H9 (cell line): Measurements from ENCODE around the gene ACOT7. TPM values are rescaled to one million over a fixed set of nuclear protein-coding genes. Genes with fewer than 3 reads are reported as not detected.

ENCODE experiments used
- DNase-seq: peaks from one replicate; pipeline ENCODE4 v3.0.0-alpha.2; 2017
- H2AFZ ChIP-seq: one replicate; pipeline ENCODE4 v1.6.1; 2013; ENCODE audit warnings: mild to moderate bottlenecking, low read length, control low read depth, moderate library complexity
- H2AK5ac ChIP-seq: 2 replicates; pipeline ENCODE4 v1.6.1; 2013; ENCODE audit warnings: low read length, control low read depth, mixed read lengths; ENCODE audit not compliant: insufficient read length
- H2BK120ac ChIP-seq: one replicate; pipeline ENCODE4 v1.6.1; 2013; ENCODE audit warnings: low read depth, mild to moderate bottlenecking, low read length, control low read depth, inconsistent platforms; ENCODE audit not compliant: poor library complexity, severe bottlenecking
- H2BK12ac ChIP-seq: 2 replicates; pipeline ENCODE4 v1.6.1; 2013; ENCODE audit warnings: low read length, control low read depth, mixed read lengths, low read depth; ENCODE audit not compliant: insufficient read length
- H2BK15ac ChIP-seq: 2 replicates; pipeline ENCODE4 v1.6.1; 2013; ENCODE audit warnings: low read depth, low read length, control low read depth
- H2BK20ac ChIP-seq: one replicate; pipeline ENCODE4 v1.6.1; 2013; ENCODE audit warnings: low read depth, mild to moderate bottlenecking, low read length, control low read depth, inconsistent platforms; ENCODE audit not compliant: poor library complexity, severe bottlenecking
- H2BK5ac ChIP-seq: 2 replicates; pipeline ENCODE4 v1.6.1; 2013; ENCODE audit warnings: low read length, control low read depth, mixed read lengths; ENCODE audit not compliant: insufficient read length
- H3K14ac ChIP-seq: 2 replicates; pipeline ENCODE4 v1.6.1; 2013; ENCODE audit warnings: low read length, control low read depth; ENCODE audit not compliant: insufficient read depth
- H3K18ac ChIP-seq: 2 replicates; pipeline ENCODE4 v1.6.1; 2013; ENCODE audit warnings: low read depth, mild to moderate bottlenecking, mixed read lengths, low read length, control low read depth; ENCODE audit not compliant: insufficient read length
- H3K23ac ChIP-seq: 2 replicates; pipeline ENCODE4 v1.6.1; 2013; ENCODE audit warnings: low read length, control low read depth, mixed read lengths, low read depth; ENCODE audit not compliant: insufficient read length
- H3K23me2 ChIP-seq: 2 replicates; pipeline ENCODE4 v1.6.1; 2013; ENCODE audit warnings: low read depth, mild to moderate bottlenecking, mixed read lengths, low read length, control low read depth; ENCODE audit not compliant: insufficient read length, poor library complexity, severe bottlenecking
- H3K27ac ChIP-seq: 2 replicates; pipeline ENCODE4 v1.5.1; 2013; ENCODE audit warnings: low read length, control low read depth, mixed read lengths, low read depth; ENCODE audit not compliant: insufficient read length
- H3K27me3 ChIP-seq: 2 replicates; pipeline ENCODE4 v1.6.1; 2013; ENCODE audit warnings: low read length, control low read depth, inconsistent platforms; ENCODE audit not compliant: insufficient read depth
- H3K4ac ChIP-seq: 2 replicates; pipeline ENCODE4 v1.6.1; 2013; ENCODE audit warnings: low read depth, mild to moderate bottlenecking, control low read depth, inconsistent platforms, low read length, moderate library complexity
- H3K4me1 ChIP-seq: 2 replicates; pipeline ENCODE4 v1.6.1; 2013; ENCODE audit warnings: low read length, control low read depth, inconsistent platforms; ENCODE audit not compliant: insufficient read depth
- H3K4me2 ChIP-seq: 2 replicates; pipeline ENCODE4 v1.6.1; 2013; ENCODE audit warnings: low read length, control low read depth, mixed read lengths; ENCODE audit not compliant: insufficient read length, insufficient read depth
- H3K56ac ChIP-seq: 2 replicates; pipeline ENCODE4 v1.6.1; 2013; ENCODE audit warnings: low read depth, mild to moderate bottlenecking, mixed read lengths, low read length, control low read depth; ENCODE audit not compliant: insufficient read length
- H3K79me1 ChIP-seq: 2 replicates; pipeline ENCODE4 v1.6.1; 2013; ENCODE audit warnings: low read depth, mild to moderate bottlenecking, moderate library complexity, low read length, control low read depth, inconsistent platforms; ENCODE audit not compliant: insufficient read depth, poor library complexity, severe bottlenecking
- H3K79me2 ChIP-seq: 2 replicates; pipeline ENCODE4 v1.6.1; 2013; ENCODE audit warnings: low read length, control low read depth, inconsistent platforms; ENCODE audit not compliant: insufficient read depth
- H3K9ac ChIP-seq: 2 replicates; pipeline ENCODE4 v1.6.1; 2013; ENCODE audit warnings: low read length, control low read depth, mixed read lengths; ENCODE audit not compliant: insufficient read length; ENCODE audit errors: extremely low read depth
- H3K9me3 ChIP-seq: one replicate; pipeline ENCODE4 v1.6.1; 2013; ENCODE audit warnings: low read depth, low read length, inconsistent platforms; ENCODE audit not compliant: control insufficient read depth
- H3T11ph ChIP-seq: one replicate; pipeline ENCODE4 v1.6.1; 2013; ENCODE audit warnings: mild to moderate bottlenecking, low read length, control low read depth, inconsistent platforms
- H4K20me1 ChIP-seq: one replicate; pipeline ENCODE4 v1.6.1; 2013; ENCODE audit not compliant: control insufficient read depth, insufficient read length, insufficient read depth
- H4K5ac ChIP-seq: 2 replicates; pipeline ENCODE4 v1.6.1; 2013; ENCODE audit warnings: low read depth, mild to moderate bottlenecking, mixed read lengths, low read length, control low read depth; ENCODE audit not compliant: insufficient read length
- H4K8ac ChIP-seq: replicated peaks from 2 replicates; pipeline ENCODE4 v1.6.1; 2013; ENCODE audit warnings: low read length, control low read depth, mixed read lengths, low read depth; ENCODE audit not compliant: insufficient read length
- H4K91ac ChIP-seq: 2 replicates; pipeline ENCODE4 v1.6.1; 2013; ENCODE audit warnings: low read depth, mild to moderate bottlenecking, moderate library complexity, mixed read lengths, low read length, control low read depth; ENCODE audit not compliant: insufficient read length
- H3K27ac Mint-ChIP-seq, 3 experiments: 2 replicates in 2 of 3; 3 replicates in 1 of 3; pipeline ENCODE4 v1.8.0; 2020 to 2021; ENCODE audit warnings: mixed read lengths in 3 of 3, mild to moderate bottlenecking in 1 of 3, moderate library complexity in 1 of 3
- H3K27me3 Mint-ChIP-seq: 2 replicates; pipeline ENCODE4 v1.8.0; 2021; ENCODE audit warnings: low read depth, mild to moderate bottlenecking, moderate library complexity, mixed read lengths
- H3K36me3 Mint-ChIP-seq, 3 experiments: 2 replicates in 2 of 3; 3 replicates in 1 of 3; pipeline ENCODE4 v1.8.0; 2020 to 2021; ENCODE audit warnings: low read depth in 3 of 3, mixed read lengths in 3 of 3; ENCODE audit not compliant: insufficient read depth in 1 of 3
- H3K4me1 Mint-ChIP-seq, 2 experiments: 2 replicates each; pipeline ENCODE4 v1.8.0; 2020; ENCODE audit warnings: mixed read lengths in 2 of 2
- H3K4me3 Mint-ChIP-seq, 2 experiments: 2 replicates in 1 of 2; 3 replicates in 1 of 2; pipeline ENCODE4 v1.8.0; 2020 to 2021; ENCODE audit warnings: mild to moderate bottlenecking in 2 of 2, mixed read lengths in 2 of 2, moderate library complexity in 1 of 2
- H3K9me3 Mint-ChIP-seq, 2 experiments: 2 replicates in 1 of 2; 3 replicates in 1 of 2; pipeline ENCODE4 v1.8.0; 2020; ENCODE audit warnings: mild to moderate bottlenecking in 2 of 2, mixed read lengths in 2 of 2, moderate library complexity in 1 of 2
- CTCF ChIP-seq: fragments of 200-600 bp; sonication (generic); conservative IDR thresholded peaks from 3 replicates; pipeline ENCODE4 v1.8.0; 2021; ENCODE audit warnings: antibody characterized with exemption, mild to moderate bottlenecking
- WGBS: extraction: QIAGEN DNeasy Blood & Tissue Kit; methylation state at CpG from one replicate; pipeline ENCODE4 v1.1.7; 2013; ENCODE audit warnings: missing lambda C conversion rate, low lambda C conversion rate, mixed read lengths; ENCODE audit not compliant: insufficient read length; ENCODE audit errors: extremely low coverage; 5-methylcytosine and 5-hydroxymethylcytosine counted together
- total RNA-seq: library from RNA; stranded (reverse); gene quantifications from 2 replicates; pipeline ENCODE4 v1.2.1, GENCODE V29; 2021

ACOT7 gene
- total RNA-seq, 1 experiment from 2014 or later, result 87.4 TPM

DNA sequence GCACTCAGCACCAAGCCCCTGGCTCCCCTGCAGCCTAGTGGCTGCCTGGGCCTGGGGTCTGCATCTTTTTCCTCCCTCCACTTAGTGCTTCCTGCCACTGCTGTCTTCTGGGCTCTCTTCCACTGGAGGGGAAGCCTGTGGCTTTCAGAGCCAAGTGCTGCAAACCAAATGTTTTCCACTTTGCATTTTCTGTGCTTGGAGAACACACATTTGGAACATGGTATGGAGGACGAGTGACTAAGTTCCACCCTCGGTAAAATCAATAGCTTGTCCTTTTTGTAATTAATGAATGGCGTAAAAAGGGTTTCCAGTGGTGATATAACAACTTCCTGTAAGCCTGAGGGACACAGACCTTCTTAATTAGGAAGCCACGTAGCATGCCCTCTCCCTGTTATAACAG is 122.6 kb downstream of the ACOT7 start:
- peak overlapping the region in 1 of 3 experiments; percentile 62; a peak in 2 of 7 replicates for H3K27ac Mint-ChIP-seq
- no peaks in the 10 kb centered on the region for H4K20me1 ChIP-seq
- H3K4me1 Mint-ChIP-seq, result peaks cover 17 to 26% of the 10 kb centered on the region in 2 experiments
- H3K23me2 ChIP-seq, result no peaks in the 10 kb centered on the region
- H3K27me3 ChIP-seq, result no peaks in the 10 kb centered on the region
- H4K5ac ChIP-seq, result no peak overlapping the region
- no peak overlapping the region for H2AFZ ChIP-seq
- no peaks in the 10 kb centered on the region for H3K9me3 Mint-ChIP-seq
- no peaks in the 10 kb centered on the region for H3K36me3 Mint-ChIP-seq
- WGBS, result no CpG with 5 or more reads among the region's 4 CpGs
- H3K56ac ChIP-seq, result no peak overlapping the region
- no peak overlapping the region for H2BK120ac ChIP-seq
- no peaks in the 10 kb centered on the region for H3K79me1 ChIP-seq
- no peak overlapping the region for H2BK15ac ChIP-seq
- no peak overlapping the region for H2BK12ac ChIP-seq
- no peaks in the 10 kb centered on the region for H3K9me3 ChIP-seq
- H3K4me3 Mint-ChIP-seq, result no peak overlapping the region
- no peak overlapping the region for H2BK20ac ChIP-seq
- no peak for TF ChIP-seq CTCF
- no peak overlapping the region for H3K4ac ChIP-seq
- H3K4me2 ChIP-seq, result no peak overlapping the region
- H3K4me1 ChIP-seq, result 0 out of 2 replicates have a peak, but pooled peaks cover 4% of the 10 kb centered on the region
- no peak overlapping the region for H3K9ac ChIP-seq
- H3K18ac ChIP-seq, result no peak overlapping the region
- H4K8ac ChIP-seq, result no peak overlapping the region
- DNase-seq, result no peak
- no peak overlapping the region for H3K23ac ChIP-seq
- no peak overlapping the region for H2BK5ac ChIP-seq
- no peak overlapping the region for H3K14ac ChIP-seq
- H3K79me2 ChIP-seq, result no peaks in the 10 kb centered on the region
- no peak overlapping the region for H4K91ac ChIP-seq
- no peak overlapping the region for H3T11ph ChIP-seq
- no peak overlapping the region for H2AK5ac ChIP-seq
- no peaks in the 10 kb centered on the region; the same call in 1 of the 2 replicates for H3K27me3 Mint-ChIP-seq
- no peak overlapping the region for H3K27ac ChIP-seq
